22Rv1 (cell line): ENCODE results near the gene PKHD1.

Experiments used
- H3K27ac ChIP-seq: fragments of 450-650 bp; 2 replicates; pipeline ENCODE4 v1.5.1; 2017
- CTCF ChIP-seq: fragments of 450-650 bp; IDR thresholded peaks from 2 replicates; pipeline ENCODE4 v1.5.1; 2017; ENCODE audit warnings: mild to moderate bottlenecking
- ZFX ChIP-seq: fragments of 450-650 bp; IDR thresholded peaks from 2 replicates; pipeline ENCODE4 v1.6.1; 2017; ENCODE audit warnings: antibody characterized with exemption, borderline replicate concordance

Gene PKHD1

DNA sequence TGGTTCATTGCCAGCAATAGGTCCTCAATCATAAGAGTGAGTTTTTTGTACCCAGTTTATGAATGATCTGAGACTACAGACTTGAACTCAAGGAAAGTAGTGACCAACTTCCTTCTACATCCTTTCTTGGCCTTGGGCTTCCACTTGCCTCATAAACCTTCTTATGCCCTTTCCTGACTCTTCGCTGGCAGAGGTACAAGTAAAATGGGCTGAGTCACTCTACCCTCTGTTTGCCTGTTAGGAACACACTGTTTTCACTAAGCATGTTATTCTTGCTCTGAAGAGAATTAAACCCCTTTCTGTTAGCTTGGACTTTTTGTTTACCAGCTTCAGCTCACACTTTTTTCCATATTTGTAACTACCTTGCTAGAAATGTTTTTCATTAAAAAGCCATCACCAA lies 74.4 kb downstream of the PKHD1 start:
- peak overlapping the region; percentile 65 for H3K27ac ChIP-seq
- no peak for TF ChIP-seq ZFX
- TF ChIP-seq CTCF, result no peak

DNA sequence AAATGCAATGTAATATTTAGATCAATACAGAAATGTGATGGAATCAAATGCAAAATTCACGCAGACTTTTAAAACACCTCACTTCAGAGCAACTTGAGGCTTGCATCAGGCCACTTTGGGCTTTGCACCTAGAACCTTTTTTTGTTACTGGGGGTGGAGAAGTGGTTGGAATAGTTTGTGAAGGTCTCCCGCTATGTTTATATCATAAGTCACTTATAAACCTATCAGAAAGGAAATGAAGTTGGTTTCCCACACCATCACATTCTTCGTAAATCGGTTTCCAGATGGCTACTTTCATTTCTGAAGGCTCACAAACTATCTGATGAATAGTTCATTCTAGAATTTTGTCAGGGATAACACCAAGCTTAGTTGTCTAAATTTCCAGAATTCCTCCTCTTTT lies 74.8 kb downstream of the PKHD1 start:
- peak overlapping the region; percentile 65 for H3K27ac ChIP-seq
- TF ChIP-seq CTCF (no peak), ZFX (no peak)

GRCh38 chr6:52010806-52011205 lies 76.6 kb downstream of the PKHD1 start:
- no peak for TF ChIP-seq ZFX
- no peak for TF ChIP-seq CTCF
- no peak overlapping the region for H3K27ac ChIP-seq

- H3K27ac ChIP-seq, result no peak overlapping the region
- TF ChIP-seq ZFX (no peak), CTCF (no peak)
Measured at GRCh38 chr6:52010145-52010544, 77.3 kb downstream of the PKHD1 start.

DNA sequence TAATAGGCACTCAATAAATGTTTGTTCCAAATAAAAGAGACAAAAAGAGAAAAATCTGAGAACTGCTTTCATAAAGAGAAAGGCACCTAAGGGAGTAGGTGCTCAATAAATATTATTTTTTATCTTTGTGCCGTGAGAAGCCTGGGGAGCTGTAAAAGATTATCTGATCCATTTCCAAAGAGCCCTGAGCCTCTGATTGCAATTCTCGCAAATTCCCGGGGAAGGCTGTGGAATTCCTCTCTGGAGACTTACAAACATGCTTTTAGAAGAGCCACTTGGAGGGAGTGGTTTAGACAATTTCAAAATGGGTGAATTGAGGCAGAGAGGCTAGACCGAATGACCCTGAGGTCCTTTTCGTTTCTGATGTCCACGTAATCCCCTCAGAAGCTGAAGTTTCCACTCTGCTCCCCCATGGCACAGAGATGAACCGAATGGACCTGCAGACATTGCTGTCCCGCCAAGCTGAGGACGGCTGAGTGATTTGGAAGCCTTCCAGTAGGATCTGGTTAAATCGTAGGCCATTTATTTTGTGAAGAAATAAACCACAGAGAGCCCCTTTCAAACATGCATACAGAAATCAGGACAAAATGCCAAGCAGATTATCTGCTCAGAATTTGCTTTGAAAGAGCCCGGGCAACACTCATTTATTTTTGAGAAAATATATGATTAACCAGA lies 77.8 kb downstream of the PKHD1 start:
- TF ChIP-seq ZFX (no peak), CTCF (no peak)
- H3K27ac ChIP-seq, result no peak overlapping the region

DNA sequence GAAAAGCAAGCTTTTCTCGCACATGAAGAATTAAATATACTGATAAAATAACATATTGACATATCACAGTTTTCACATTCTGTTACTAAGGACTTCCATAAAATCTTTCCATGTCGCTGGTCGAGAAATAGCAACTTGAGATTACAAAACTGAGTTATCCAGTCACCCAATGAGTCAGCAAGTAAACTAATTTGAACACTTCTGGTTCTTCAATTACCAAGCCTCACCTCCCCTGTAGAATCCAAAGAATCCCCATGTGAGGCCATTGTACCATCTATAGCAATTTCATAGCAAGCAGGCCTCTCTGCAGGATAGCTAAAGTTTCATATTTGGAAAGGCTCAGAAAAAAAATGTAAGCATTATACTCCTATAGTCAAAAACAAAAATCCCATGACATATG lies 87.3 kb downstream of the PKHD1 start:
- no peak overlapping the region for H3K27ac ChIP-seq
- TF ChIP-seq CTCF, result no peak
- no peak for TF ChIP-seq ZFX

GRCh38 chr6:51996296-51996947 lies 91.0 kb downstream of the PKHD1 start:
- no peak for TF ChIP-seq ZFX
- TF ChIP-seq CTCF, result no peak
- H3K27ac ChIP-seq, result no peak overlapping the region
